DMS53 treated with DMSO at 0.1 percent for 48 hours (cell line): ENCODE results near the gene PSMC5.
"Not testable (repeated sequence)": the region's sequence is repeated elsewhere in the genome, so short reads cannot be mapped to it uniquely, and the experiment has no call there.

Experiments used
- DNase-seq: peaks from one replicate; lab custom pipeline; 2025; ENCODE audit not compliant: unreplicated experiment; lab: John Stamatoyannopoulos, UW

PSMC5 gene

DNA sequence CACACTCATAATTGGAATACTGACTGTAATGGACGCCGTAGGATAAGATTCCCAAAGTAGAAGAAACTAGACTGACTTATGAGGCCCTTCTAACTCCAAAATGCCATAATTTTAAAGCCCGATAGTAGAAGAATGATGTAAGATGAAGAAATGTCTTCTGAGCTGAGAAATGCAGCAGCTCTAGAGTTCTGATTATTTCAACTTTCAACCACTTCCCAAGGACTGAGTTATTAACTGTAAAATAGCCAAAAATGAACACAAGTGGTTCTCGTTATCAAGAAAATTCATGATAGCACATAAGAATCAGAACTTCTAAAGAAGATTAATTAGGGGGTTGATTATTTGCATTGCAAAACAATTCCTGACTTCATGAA, 43.0 kb downstream of the PSMC5 start:
- not testable (repeated sequence) for DNase-seq

DNA sequence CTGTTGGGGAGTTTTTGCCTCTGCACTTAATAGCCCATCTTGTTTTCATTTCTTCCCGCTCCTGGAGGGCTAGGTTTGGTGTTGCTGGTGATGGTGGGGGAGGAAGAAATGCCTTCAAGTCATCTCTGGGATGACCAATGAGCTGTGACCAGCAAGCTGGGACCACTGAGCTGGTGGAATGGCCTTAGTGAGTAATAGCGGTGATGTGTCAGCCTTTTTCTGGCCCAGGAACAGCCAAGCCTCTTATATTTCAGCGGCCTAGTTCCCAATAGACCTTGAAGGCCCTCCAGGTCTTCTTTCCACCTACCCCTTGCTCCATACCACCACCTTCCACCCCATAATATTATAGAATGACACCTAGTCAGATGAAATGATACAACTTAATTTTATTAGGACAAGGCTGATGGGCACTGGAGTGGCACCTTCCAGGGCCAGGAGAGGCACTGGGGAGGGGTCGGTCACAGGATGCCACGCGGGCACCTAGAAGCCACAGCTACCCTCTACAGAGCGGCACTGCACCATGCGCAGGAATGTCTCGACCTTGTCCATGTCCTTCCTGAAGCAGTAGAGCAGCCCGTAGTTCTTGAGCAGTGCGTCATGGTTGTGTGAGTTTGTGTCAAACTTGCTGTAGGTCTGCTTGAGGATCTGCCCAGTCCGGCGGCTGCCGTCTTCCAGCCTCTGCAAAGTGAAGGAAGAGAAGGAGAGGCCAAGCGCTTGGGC, 44.6 kb downstream of the PSMC5 start:
- DNase-seq: not testable (repeated sequence)

DNA sequence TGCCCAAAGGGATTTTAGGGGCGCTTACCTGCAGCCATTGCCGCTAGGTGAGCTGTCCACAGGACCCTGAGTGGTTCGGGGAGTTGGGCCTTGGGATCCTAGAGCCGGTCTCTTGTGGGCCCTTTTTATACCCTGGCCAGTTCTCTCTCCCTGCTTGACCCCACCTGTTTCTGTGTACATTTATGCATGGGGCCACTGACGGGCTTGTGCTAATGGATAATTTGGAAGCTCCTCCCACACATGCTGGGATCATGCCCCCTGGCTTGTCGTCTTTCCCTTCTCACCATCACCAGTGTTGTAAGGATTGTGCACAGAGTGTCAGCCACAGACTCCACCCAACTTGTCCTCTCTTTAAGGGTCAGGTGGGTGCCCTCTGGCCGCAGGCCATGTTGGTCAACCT, 46.3 kb downstream of the PSMC5 start, which contains the start of gene CSH2:
TSS of gene CSH2 (minus strand) at position 101 of the 400 bp plus-strand sequence. CDS start at position 38, 63 bp downstream.
- DNase-seq: not testable (repeated sequence)

DNA sequence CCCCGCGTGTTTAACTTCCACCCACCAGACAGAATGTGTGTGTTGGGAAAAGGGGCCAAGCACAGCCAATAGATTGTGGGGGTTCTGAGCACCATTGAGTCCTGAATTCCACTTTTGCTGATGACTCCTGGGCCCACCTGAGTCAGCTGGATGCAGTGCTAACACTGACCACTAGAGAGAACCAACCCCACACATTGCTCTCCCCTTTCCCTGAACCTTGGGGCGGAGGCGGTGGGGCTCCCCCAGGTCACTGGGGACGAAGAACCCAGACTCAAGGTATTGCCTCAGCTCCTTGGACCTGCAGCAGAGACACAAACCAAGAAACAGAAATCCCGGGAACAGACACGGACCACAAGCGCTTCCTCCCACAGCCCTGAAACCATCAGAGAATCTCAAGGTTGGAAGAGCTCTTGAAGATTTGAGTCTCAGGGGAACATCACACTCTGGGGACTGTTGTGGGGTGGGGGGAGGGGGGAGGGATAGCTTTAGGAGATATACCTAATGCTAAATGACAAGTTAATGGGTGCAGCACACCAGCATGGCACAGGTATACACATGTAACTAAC, 46.9 kb downstream of the PSMC5 start:
- not testable (repeated sequence) for DNase-seq

DNA sequence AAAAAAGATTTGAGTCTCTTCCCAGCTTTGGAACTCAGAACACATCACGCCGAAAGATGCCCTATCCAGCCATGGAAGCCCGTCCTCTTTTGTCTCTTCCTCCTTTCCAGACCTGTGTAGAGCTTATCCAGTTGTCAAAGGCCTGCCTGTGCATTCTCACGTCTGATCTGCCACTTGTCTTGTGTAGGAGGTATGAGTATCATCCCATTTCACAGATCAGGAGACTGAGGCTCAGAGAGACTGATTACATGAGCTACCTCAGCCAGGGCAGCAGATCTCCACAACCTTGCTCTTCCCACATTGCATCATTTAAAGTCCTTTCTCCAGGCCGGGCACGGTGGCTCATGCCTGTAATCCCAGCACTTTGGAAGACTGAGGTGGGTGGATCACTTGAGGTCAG, 47.5 kb downstream of the PSMC5 start:
- DNase-seq: not testable (repeated sequence)

DNA sequence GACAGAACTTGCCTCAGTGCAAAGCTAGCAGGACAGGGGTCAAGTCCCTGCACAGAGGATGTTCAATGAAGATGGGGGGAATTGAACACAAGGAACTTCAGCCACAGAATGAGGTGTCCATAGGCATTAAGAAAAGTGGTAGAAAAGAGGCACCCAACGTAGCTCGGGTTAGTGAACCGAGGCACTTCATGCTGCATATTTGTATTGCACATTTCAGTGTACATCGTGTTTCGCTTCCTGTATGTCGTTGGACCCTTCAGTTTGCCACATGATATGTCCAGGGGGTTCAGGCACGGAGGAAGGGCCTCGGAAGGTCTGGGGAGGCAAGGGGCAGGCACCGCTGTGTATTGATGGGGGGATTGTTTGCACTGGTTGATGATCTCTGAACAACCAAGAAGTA, 51.2 kb downstream of the PSMC5 start:
- DNase-seq: not testable (repeated sequence)

DNA sequence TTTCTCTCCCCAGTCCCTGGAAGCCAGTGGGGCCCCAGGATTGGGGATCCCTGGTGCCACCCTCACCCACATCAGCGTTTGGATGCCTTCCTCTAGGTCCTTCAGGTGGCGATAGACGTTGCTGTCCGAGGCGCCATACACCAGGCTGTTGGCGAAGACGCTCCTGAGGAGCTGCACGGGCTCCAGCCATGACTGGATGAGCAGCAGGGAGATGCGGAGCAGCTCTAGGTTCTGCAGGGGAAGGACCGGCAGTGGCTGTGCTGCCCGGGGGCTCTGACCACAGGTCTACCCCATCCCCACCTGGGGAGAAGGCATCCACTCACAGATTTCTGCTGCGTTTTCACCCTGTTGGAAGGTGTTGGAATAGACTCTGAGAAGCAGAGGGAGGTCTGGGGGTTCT, 53.5 kb downstream of the PSMC5 start:
- no peak for DNase-seq

DNA sequence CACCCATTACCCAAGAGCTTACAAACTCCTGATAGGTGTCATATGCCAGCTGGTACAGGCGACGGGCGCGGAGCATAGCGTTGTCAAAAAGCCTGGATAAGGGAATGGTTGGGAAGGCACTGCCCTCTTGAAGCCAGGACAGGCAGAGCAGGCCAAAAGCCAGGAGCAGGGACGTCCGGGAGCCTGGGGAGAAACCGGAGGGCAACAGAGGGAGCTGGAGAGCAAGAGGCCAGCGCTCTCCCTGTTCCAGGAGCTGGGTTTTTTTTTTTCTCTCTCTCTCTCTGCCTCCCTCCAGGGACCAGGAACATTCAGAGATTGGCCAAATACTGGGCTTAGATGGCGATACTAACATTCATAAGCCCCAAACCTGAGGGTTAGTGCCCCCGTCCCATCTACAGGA, 54.1 kb downstream of the PSMC5 start:
- DNase-seq: not testable (repeated sequence)
